Measurements from ENCODE around the gene ERBB4.
"Not testable (repeated sequence)": the region's sequence is repeated elsewhere in the genome, so short reads cannot be mapped to it uniquely, and the experiment has no call there.

Gene ERBB4

DNA sequence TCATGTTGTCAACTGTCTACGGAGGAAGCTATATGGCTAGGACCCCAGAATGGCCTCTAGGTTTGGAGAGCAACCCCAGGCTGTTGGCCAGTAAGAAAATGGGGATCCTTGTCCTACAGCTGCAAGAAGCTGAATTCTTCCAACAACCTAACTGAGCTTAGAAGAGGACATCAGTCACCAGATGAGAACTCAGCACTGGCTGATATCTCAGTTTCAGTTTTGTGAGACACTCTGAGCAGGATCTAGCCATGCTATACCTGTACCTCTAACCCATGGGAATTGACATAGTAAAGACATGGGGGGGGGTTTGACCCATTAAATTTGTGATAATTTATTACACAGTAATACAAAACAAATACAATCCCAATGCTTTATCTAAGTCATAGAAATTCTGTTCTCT, 312.5 kb downstream of the ERBB4 start:
- H3K27ac ChIP-seq (ENCODE audit: low read depth, low read length), result no peak overlapping the region

DNA sequence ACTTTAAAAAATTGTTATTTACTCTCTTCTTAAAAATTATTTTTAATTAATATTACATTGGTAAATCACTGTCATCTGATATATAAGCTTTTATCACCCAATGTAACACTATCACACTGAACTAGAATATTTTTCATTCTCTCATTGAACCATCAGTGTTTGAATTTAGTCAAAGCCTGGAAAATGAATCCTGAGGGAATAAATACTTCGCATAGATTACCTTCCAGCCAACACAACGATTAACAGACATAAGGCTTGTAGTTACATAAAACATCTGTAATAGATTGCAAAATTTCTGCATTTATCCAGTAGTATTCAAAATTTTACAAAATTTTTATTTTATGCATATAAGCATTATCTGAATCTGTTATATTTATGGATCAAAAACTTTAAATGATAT, 314.9 kb downstream of the ERBB4 start:
- Histone ChIP-seq H3K9ac (ENCODE audit: low read depth, low read length) (no peak overlapping the region), H3K9me3 (ENCODE audit: control insufficient read depth, insufficient read depth, low read length) (no peaks in the 10 kb centered on the region), H3K36me3 (ENCODE audit: control insufficient read depth, insufficient read depth, low read length) (no peaks in the 10 kb centered on the region), H3K4me1 (ENCODE audit: control insufficient read depth, insufficient read depth, low read length) (no peaks in the 10 kb centered on the region), H3K27me3 (ENCODE audit: control insufficient read depth, insufficient read depth, low read length) (no peaks in the 10 kb centered on the region), H3K4me3 (ENCODE audit: low read depth, low read length) (no peak overlapping the region), H3K27ac (ENCODE audit: low read depth, low read length) (no peak overlapping the region)

More for the DNA sequence above, 312.5 kb downstream of the ERBB4 start:
- no peak overlapping the region for H3K9ac ChIP-seq (ENCODE audit: low read depth, low read length)
- no peaks in the 10 kb centered on the region for H3K9me3 ChIP-seq (ENCODE audit: control insufficient read depth, insufficient read depth, low read length)
- no peak overlapping the region for H3K4me3 ChIP-seq (ENCODE audit: low read depth, low read length)
- H3K27me3 ChIP-seq (ENCODE audit: control insufficient read depth, insufficient read depth, low read length), result no peaks in the 10 kb centered on the region
- no peaks in the 10 kb centered on the region for H3K4me1 ChIP-seq (ENCODE audit: control insufficient read depth, insufficient read depth, low read length)
- no peaks in the 10 kb centered on the region for H3K36me3 ChIP-seq (ENCODE audit: control insufficient read depth, insufficient read depth, low read length)

DNA sequence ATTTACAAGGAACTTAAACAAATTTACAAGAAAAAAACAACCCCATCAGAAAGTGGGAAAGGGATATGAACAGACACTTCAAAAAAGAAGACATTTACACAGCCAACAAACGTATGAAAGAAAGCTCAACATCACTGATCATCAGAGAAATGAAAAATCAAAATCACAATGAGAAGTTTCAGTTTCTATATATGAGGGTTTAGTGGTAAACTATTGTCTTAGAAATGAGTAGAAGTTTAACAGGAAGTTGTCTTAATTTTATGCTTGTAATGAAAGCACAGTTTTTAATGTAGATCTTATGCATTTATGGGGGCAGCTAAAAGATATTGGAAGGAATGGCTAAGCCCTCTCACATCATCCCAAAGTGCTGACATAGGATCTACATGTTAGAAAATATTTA, 325.4 kb downstream of the ERBB4 start:
- no peaks in the 10 kb centered on the region for H3K27me3 ChIP-seq (ENCODE audit: control insufficient read depth, insufficient read depth, low read length)
- H3K9me3 ChIP-seq (ENCODE audit: control insufficient read depth, insufficient read depth, low read length), result no peaks in the 10 kb centered on the region
- H3K4me1 ChIP-seq (ENCODE audit: control insufficient read depth, insufficient read depth, low read length), result no peaks in the 10 kb centered on the region
- H3K4me3 ChIP-seq (ENCODE audit: low read depth, low read length), result no peak overlapping the region
- no peaks in the 10 kb centered on the region for H3K36me3 ChIP-seq (ENCODE audit: control insufficient read depth, insufficient read depth, low read length)
- no peak overlapping the region for H3K27ac ChIP-seq (ENCODE audit: low read depth, low read length)
- H3K9ac ChIP-seq (ENCODE audit: low read depth, low read length), result no peak overlapping the region

DNA sequence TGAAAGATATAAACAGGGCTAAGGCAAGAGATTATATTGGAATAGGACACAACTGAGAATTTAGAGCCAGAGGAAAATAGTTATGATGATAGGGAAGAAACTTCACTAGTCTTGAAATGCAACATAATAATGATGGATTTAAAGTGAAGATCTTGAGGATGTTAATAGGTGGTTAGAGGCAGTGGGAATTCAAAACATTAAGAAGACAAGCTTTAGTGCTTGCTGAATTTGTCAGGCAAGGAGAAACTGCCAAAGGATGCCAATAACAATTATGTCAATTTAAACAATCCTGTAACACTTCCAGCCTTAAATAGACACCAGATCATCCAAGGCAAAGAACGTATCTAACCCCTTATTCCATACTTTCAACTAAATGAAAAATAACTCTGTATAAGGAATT, 330.1 kb downstream of the ERBB4 start:
- Histone ChIP-seq H3K27ac (ENCODE audit: low read depth, low read length) (no peak overlapping the region), H3K36me3 (ENCODE audit: control insufficient read depth, insufficient read depth, low read length) (no peaks in the 10 kb centered on the region), H3K27me3 (ENCODE audit: control insufficient read depth, insufficient read depth, low read length) (no peaks in the 10 kb centered on the region), H3K9ac (ENCODE audit: low read depth, low read length) (no peak overlapping the region), H3K9me3 (ENCODE audit: control insufficient read depth, insufficient read depth, low read length) (no peaks in the 10 kb centered on the region), H3K4me1 (ENCODE audit: control insufficient read depth, insufficient read depth, low read length) (no peaks in the 10 kb centered on the region), H3K4me3 (ENCODE audit: low read depth, low read length) (no peak overlapping the region)

DNA sequence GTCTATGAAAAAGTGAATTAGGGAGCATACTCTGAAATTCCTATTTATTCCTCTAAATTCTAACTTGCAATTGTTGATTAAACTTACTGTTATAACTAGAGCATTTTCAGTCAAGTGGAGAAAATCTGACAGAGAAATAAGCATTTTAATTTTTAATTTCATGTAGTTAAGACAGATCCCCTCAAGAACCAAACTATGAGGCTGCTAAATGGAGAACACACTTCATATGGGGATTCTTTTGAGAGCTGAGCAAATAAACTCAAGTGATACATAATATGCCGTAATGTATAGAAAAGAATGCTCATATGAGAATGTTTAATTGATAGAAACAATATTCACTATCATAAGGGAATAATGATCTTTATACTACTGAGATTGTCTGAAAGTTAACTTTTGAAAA, 340.8 kb downstream of the ERBB4 start:
- no peak overlapping the region for H3K9ac ChIP-seq (ENCODE audit: low read depth, low read length)
- no peak overlapping the region for H3K4me3 ChIP-seq (ENCODE audit: low read depth, low read length)
- no peaks in the 10 kb centered on the region for H3K4me1 ChIP-seq (ENCODE audit: control insufficient read depth, insufficient read depth, low read length)
- no peaks in the 10 kb centered on the region for H3K36me3 ChIP-seq (ENCODE audit: control insufficient read depth, insufficient read depth, low read length)
- no peaks in the 10 kb centered on the region for H3K27me3 ChIP-seq (ENCODE audit: control insufficient read depth, insufficient read depth, low read length)
- no peak overlapping the region for H3K27ac ChIP-seq (ENCODE audit: low read depth, low read length)
- no peaks in the 10 kb centered on the region for H3K9me3 ChIP-seq (ENCODE audit: control insufficient read depth, insufficient read depth, low read length)

DNA sequence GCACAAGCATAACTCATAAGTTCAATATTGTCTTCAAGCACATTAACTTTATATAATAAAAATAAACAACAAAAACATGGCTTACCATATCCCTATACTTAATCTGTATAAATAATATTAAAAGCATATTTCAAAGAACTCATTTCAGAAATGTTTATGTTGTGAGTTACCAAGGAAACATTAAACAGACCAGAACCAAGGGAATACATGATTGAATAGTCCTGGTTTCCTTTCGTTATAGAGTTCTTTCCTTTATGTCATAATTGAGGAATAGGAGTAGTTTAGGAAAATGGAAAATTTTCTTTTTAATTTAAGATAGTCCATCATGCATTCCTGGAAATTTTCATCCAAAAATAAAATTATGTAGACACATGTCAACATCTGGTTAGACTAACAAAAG, 343.0 kb downstream of the ERBB4 start:
- H3K4me3 ChIP-seq (ENCODE audit: low read depth, low read length), result no peak overlapping the region
- no peak overlapping the region for H3K27ac ChIP-seq (ENCODE audit: low read depth, low read length)
- H3K27me3 ChIP-seq (ENCODE audit: control insufficient read depth, insufficient read depth, low read length), result no peaks in the 10 kb centered on the region
- no peak overlapping the region for H3K9ac ChIP-seq (ENCODE audit: low read depth, low read length)
- H3K4me1 ChIP-seq (ENCODE audit: control insufficient read depth, insufficient read depth, low read length), result no peaks in the 10 kb centered on the region
- H3K9me3 ChIP-seq (ENCODE audit: control insufficient read depth, insufficient read depth, low read length), result peaks cover 3% of the 10 kb centered on the region; the same call in 1 of the 2 replicates
- no peaks in the 10 kb centered on the region for H3K36me3 ChIP-seq (ENCODE audit: control insufficient read depth, insufficient read depth, low read length)

DNA sequence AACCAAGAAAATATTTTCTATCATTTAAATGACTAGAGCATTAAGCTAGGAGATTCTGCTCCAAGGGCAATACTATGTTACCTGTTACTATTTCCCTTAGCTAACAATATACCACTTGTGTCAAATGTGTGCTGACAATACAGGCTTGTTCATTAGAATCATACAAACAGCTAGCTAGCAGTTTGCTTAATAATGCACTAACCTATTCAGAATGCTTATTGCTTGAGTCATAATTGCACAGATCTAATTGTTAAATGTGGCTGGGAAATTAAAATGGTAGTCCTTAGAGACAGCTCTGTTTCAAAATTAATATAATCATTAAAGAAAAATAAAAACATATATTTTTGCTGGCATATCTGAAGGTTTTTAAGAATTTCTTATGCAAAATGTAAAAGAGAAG, 344.2 kb downstream of the ERBB4 start:
- Histone ChIP-seq H3K4me3 (ENCODE audit: low read depth, low read length) (no peak overlapping the region), H3K36me3 (ENCODE audit: control insufficient read depth, insufficient read depth, low read length) (no peaks in the 10 kb centered on the region), H3K9ac (ENCODE audit: low read depth, low read length) (no peak overlapping the region), H3K27ac (ENCODE audit: low read depth, low read length) (no peak overlapping the region), H3K4me1 (ENCODE audit: control insufficient read depth, insufficient read depth, low read length) (no peaks in the 10 kb centered on the region), H3K9me3 (ENCODE audit: control insufficient read depth, insufficient read depth, low read length) (peaks cover 3% of the 10 kb centered on the region; the same call in 1 of the 2 replicates), H3K27me3 (ENCODE audit: control insufficient read depth, insufficient read depth, low read length) (no peaks in the 10 kb centered on the region)

DNA sequence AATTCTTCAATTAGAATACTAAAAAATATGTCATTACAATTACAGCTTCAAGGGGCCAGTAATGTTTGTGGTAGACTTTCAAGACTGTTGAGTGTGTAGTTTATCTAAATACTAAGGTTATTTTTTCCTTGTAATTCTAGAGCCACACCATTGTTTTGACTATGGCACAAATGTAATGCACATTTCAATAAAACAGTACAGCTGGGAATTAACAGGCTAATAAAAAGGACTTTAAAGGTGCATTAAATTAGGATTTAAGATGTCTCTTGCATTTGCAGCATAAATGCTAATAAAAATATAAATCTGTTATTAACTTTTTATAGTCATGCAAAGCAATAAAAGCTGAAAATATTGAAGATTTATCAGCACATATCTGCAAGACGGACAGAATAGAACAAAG, 344.8 kb downstream of the ERBB4 start:
- peaks cover 3% of the 10 kb centered on the region; the same call in 1 of the 2 replicates for H3K9me3 ChIP-seq (ENCODE audit: control insufficient read depth, insufficient read depth, low read length)
- H3K9ac ChIP-seq (ENCODE audit: low read depth, low read length), result no peak overlapping the region
- H3K27ac ChIP-seq (ENCODE audit: low read depth, low read length), result no peak overlapping the region
- H3K4me3 ChIP-seq (ENCODE audit: low read depth, low read length), result no peak overlapping the region
- no peaks in the 10 kb centered on the region for H3K27me3 ChIP-seq (ENCODE audit: control insufficient read depth, insufficient read depth, low read length)
- H3K4me1 ChIP-seq (ENCODE audit: control insufficient read depth, insufficient read depth, low read length), result no peaks in the 10 kb centered on the region
- no peaks in the 10 kb centered on the region for H3K36me3 ChIP-seq (ENCODE audit: control insufficient read depth, insufficient read depth, low read length)

DNA sequence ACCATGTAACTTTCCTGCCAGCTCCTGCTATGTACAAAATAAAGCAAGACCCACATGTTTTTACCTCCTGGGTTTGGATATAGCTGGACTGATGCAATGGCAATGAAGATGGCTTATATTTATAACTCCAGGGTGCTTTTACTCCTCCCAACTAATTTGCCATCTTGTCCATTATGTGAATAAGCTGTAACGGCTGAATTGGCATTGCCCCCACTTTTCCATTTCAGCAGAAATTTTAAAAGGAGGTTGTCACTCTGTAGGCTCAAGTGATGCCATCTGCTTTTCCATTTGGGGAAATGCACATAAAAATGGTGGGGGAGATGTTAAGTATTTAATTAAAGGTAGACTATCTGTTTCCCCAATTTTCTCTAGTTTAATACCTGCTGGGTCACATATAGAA, 345.5 kb downstream of the ERBB4 start:
- Histone ChIP-seq H3K36me3 (ENCODE audit: control insufficient read depth, insufficient read depth, low read length) (no peaks in the 10 kb centered on the region), H3K4me3 (ENCODE audit: low read depth, low read length) (no peak overlapping the region), H3K9ac (ENCODE audit: low read depth, low read length) (no peak overlapping the region), H3K9me3 (ENCODE audit: control insufficient read depth, insufficient read depth, low read length) (peaks cover 3% of the 10 kb centered on the region; the same call in 1 of the 2 replicates), H3K27me3 (ENCODE audit: control insufficient read depth, insufficient read depth, low read length) (no peaks in the 10 kb centered on the region), H3K4me1 (ENCODE audit: control insufficient read depth, insufficient read depth, low read length) (no peaks in the 10 kb centered on the region), H3K27ac (ENCODE audit: low read depth, low read length) (no peak overlapping the region)

DNA sequence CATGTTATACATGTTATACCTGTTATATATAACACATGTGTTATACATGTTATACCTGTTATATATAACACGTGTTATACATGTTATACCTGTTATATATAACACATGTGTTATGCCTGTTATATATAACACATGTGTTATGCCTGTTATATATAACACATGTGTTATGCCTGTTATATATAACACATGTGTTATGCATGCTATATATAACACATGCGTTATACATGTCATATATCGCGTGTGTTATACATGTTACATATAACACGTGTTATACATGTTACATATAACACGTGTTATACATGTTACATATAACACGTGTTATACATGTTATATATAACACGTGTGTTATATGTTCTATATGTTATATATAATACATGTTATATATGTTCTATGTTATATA, 347.2 kb downstream of the ERBB4 start:
- not testable (repeated sequence) for H3K4me3 ChIP-seq (ENCODE audit: low read depth, low read length); H3K9ac ChIP-seq (ENCODE audit: low read depth, low read length); H3K9me3 ChIP-seq (ENCODE audit: control insufficient read depth, insufficient read depth, low read length); H3K27ac ChIP-seq (ENCODE audit: low read depth, low read length); H3K4me1 ChIP-seq (ENCODE audit: control insufficient read depth, insufficient read depth, low read length); H3K27me3 ChIP-seq (ENCODE audit: control insufficient read depth, insufficient read depth, low read length); H3K36me3 ChIP-seq (ENCODE audit: control insufficient read depth, insufficient read depth, low read length)

DNA sequence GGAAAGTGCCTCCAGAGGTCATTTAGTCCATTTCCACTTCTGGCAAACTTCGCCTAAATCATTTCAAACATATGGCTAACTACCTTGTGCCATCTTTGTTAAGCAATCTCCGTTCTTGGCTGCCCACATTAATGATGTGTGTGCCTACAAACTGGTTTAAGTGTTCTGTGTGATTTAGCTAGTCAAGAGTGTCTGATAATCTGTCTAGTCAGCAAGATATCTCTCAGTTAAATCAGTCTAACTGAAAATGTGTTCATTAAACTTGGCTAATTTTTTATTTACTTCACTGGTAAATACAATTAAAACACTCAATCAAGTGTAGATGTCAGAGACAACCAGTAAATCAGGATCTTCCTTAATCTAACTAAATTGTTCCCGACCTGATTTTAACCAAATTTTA, 352.4 kb downstream of the ERBB4 start:
- no peak overlapping the region for H3K9ac ChIP-seq (ENCODE audit: low read depth, low read length)
- no peak overlapping the region for H3K27ac ChIP-seq (ENCODE audit: low read depth, low read length)
- H3K4me1 ChIP-seq (ENCODE audit: control insufficient read depth, insufficient read depth, low read length), result peaks cover 2% of the 10 kb centered on the region; the same call in 1 of the 2 replicates
- no peak overlapping the region for H3K4me3 ChIP-seq (ENCODE audit: low read depth, low read length)
- H3K27me3 ChIP-seq (ENCODE audit: control insufficient read depth, insufficient read depth, low read length), result no peaks in the 10 kb centered on the region
- H3K36me3 ChIP-seq (ENCODE audit: control insufficient read depth, insufficient read depth, low read length), result no peaks in the 10 kb centered on the region
- no peaks in the 10 kb centered on the region for H3K9me3 ChIP-seq (ENCODE audit: control insufficient read depth, insufficient read depth, low read length)

DNA sequence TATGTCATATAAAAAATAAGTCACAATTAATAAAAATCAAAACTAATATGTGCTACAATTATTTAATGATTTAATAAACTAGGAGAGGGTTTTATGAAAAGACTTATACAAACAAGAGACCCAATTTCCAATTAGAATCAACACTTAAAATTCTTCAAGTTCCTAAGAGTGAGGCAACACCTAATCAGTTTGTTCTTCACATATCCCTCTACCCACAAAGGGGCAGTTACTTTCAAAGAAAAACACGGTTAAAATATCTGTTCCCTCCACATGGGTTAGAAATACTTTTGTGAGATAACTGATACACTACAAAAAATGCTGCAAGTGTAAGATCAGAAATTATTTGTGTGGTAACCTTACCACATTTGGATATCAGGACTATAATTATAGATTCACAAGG, 357.0 kb downstream of the ERBB4 start:
- H3K4me1 ChIP-seq (ENCODE audit: control insufficient read depth, insufficient read depth, low read length), result peaks cover 2% of the 10 kb centered on the region; the same call in 1 of the 2 replicates
- no peaks in the 10 kb centered on the region for H3K9me3 ChIP-seq (ENCODE audit: control insufficient read depth, insufficient read depth, low read length)
- H3K36me3 ChIP-seq (ENCODE audit: control insufficient read depth, insufficient read depth, low read length), result no peaks in the 10 kb centered on the region
- no peak overlapping the region for H3K9ac ChIP-seq (ENCODE audit: low read depth, low read length)
- H3K4me3 ChIP-seq (ENCODE audit: low read depth, low read length), result no peak overlapping the region
- H3K27ac ChIP-seq (ENCODE audit: low read depth, low read length), result no peak overlapping the region
- no peaks in the 10 kb centered on the region for H3K27me3 ChIP-seq (ENCODE audit: control insufficient read depth, insufficient read depth, low read length)

Data from HUES48 (cell line).